DND-41 (cell line): ENCODE data around the gene GALR2.

Source experiments
- CTCF ChIP-seq: IDR thresholded peaks from 2 replicates; pipeline ENCODE4 v1.5.1; 2012; ENCODE audit warnings: borderline replicate concordance, low read length, moderate library complexity, mild to moderate bottlenecking; ENCODE audit not compliant: poor library complexity, severe bottlenecking; ENCODE audit errors: extremely low read depth
- EZH2 ChIP-seq: IDR thresholded peaks from 3 replicates; pipeline ENCODE4 v1.6.1; 2012; ENCODE audit warnings: borderline replicate concordance, low read depth, mild to moderate bottlenecking, moderate library complexity, low read length, inconsistent platforms; ENCODE audit not compliant: severe bottlenecking

GRCh38 chr17:76089680-76090516 is 15.3 kb downstream of the GALR2 start:
- TF ChIP-seq CTCF (no peak), EZH2 (no peak)
